Measurements from ENCODE around the gene TFB1M. TPM values are rescaled to one million over a fixed set of nuclear protein-coding genes. Genes with fewer than 3 reads are reported as not detected.

Gene TFB1M
- total RNA-seq, 2 experiments from 2014 or later, result 48.5 to 54.9 TPM

- H3K36me3 Mint-ChIP-seq, result peaks cover 9% of the 10 kb centered on the region
Observed at GRCh38 chr6:155252581-155252980, 61.7 kb downstream of the TFB1M start.

DNA sequence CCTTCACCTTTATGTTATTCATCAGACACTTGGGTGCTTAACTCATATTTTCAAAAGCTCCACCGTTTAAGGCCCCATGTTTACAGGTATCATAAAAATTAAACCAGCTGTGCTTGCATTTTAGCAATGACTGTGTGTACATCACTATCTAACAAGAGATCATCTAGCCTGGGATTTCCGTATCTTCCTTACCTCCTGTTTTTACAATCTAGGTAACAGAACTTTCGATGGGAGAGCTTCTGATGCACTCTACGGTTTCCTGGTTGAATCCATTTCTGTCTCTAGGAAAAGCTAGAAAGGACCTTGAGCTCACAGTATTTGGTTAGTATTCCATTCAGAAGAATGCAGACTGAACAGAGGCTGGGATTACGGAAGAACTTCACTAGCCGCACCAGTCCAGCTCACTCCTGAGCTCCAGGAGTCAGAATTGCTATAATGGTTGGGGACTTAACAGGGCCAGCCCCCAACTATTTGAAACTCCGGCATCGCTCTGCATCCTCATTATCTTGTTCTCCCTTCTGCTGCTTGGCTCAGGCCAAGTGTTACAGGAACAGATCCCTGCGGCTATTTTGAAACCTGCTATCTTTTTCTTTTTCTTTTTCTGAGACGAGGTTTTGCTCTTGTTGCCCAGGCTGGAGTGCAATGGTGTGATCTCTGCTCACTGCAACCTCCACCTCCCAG lies 63.4 kb downstream of the TFB1M start:
- peaks cover 9% of the 10 kb centered on the region for H3K36me3 Mint-ChIP-seq
- no peak overlapping the region for H3K27ac Mint-ChIP-seq
- H3K27me3 Mint-ChIP-seq, result no peaks in the 10 kb centered on the region

More at GRCh38 chr6:155252581-155252980, 61.7 kb downstream of the TFB1M start:
- Mint-ChIP-seq H3K27ac (no peak overlapping the region), H3K4me3 (no peak overlapping the region), H3K9me3 (no peaks in the 10 kb centered on the region), H3K4me1 (peaks cover 5% of the 10 kb centered on the region), H3K27me3 (no peaks in the 10 kb centered on the region)
- DNase-seq, result no peak

GRCh38 chr6:155248008-155249001 lies 66.0 kb downstream of the TFB1M start:
- Mint-ChIP-seq H3K9me3 (no peaks in the 10 kb centered on the region), H3K27me3 (no peaks in the 10 kb centered on the region), H3K36me3 (peaks cover 9% of the 10 kb centered on the region), H3K4me1 (no peaks in the 10 kb centered on the region), H3K4me3 (no peak overlapping the region), H3K27ac (no peak overlapping the region)
- no peak for DNase-seq

More for the DNA sequence above, 63.4 kb downstream of the TFB1M start:
- Mint-ChIP-seq H3K4me3 (no peak overlapping the region), H3K4me1 (peaks cover 5% of the 10 kb centered on the region), H3K9me3 (no peaks in the 10 kb centered on the region)
- no peak for DNase-seq

- no peaks in the 10 kb centered on the region for H3K9me3 Mint-ChIP-seq
- H3K36me3 Mint-ChIP-seq, result peaks cover 9% of the 10 kb centered on the region
- DNase-seq, result no peak
- no peak overlapping the region for H3K4me3 Mint-ChIP-seq
- H3K4me1 Mint-ChIP-seq, result no peaks in the 10 kb centered on the region
- H3K27ac Mint-ChIP-seq, result no peak overlapping the region
- no peaks in the 10 kb centered on the region for H3K27me3 Mint-ChIP-seq
Observed at GRCh38 chr6:155247618-155248007, 66.7 kb downstream of the TFB1M start.

- DNase-seq, result no peak
- H3K27me3 Mint-ChIP-seq, result no peaks in the 10 kb centered on the region
- H3K4me3 Mint-ChIP-seq, result no peak overlapping the region
- H3K27ac Mint-ChIP-seq, result no peak overlapping the region
- peaks cover 9% of the 10 kb centered on the region for H3K36me3 Mint-ChIP-seq
- H3K9me3 Mint-ChIP-seq, result no peaks in the 10 kb centered on the region
- H3K4me1 Mint-ChIP-seq, result no peaks in the 10 kb centered on the region
Observed at GRCh38 chr6:155246825-155247224, 67.5 kb downstream of the TFB1M start.

GRCh38 chr6:155245831-155246230 lies 68.5 kb downstream of the TFB1M start:
- Mint-ChIP-seq H3K9me3 (no peaks in the 10 kb centered on the region), H3K36me3 (peaks cover 9% of the 10 kb centered on the region), H3K4me3 (no peak overlapping the region), H3K27me3 (no peaks in the 10 kb centered on the region), H3K4me1 (no peaks in the 10 kb centered on the region), H3K27ac (no peak overlapping the region)
- no peak for DNase-seq

GRCh38 chr6:155245193-155245592 lies 69.1 kb downstream of the TFB1M start:
- H3K9me3 Mint-ChIP-seq, result no peaks in the 10 kb centered on the region
- no peak for DNase-seq
- peaks cover 9% of the 10 kb centered on the region for H3K36me3 Mint-ChIP-seq
- no peaks in the 10 kb centered on the region for H3K27me3 Mint-ChIP-seq
- no peak overlapping the region for H3K4me3 Mint-ChIP-seq
- no peak overlapping the region for H3K27ac Mint-ChIP-seq
- no peaks in the 10 kb centered on the region for H3K4me1 Mint-ChIP-seq

DNA sequence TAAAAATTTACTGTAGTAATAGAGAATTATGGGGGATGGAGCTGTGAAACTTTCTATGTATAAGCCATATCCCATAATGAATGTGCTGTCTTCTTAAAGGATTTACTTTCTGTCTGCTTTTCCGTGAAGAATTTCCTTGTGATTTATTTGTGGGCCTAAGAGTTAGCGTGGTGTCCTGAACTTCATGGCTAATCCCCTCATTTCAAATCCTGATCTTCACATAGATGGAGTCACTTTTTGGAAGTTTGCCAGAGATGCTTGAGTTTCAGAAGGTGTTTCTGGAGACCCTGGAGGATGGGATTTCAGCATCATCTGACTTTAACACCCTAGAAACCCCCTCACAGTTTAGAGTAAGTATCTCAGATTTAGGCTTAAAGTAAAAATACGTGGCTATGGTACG lies 69.8 kb downstream of the TFB1M start:
- Mint-ChIP-seq H3K9me3 (no peaks in the 10 kb centered on the region), H3K4me3 (no peak overlapping the region), H3K4me1 (no peaks in the 10 kb centered on the region), H3K27me3 (no peaks in the 10 kb centered on the region), H3K36me3 (peaks cover 9% of the 10 kb centered on the region), H3K27ac (no peak overlapping the region)
- no peak for DNase-seq

- H3K4me3 Mint-ChIP-seq, result no peak overlapping the region
- H3K36me3 Mint-ChIP-seq, result no peaks in the 10 kb centered on the region
- H3K27me3 Mint-ChIP-seq, result no peaks in the 10 kb centered on the region
- H3K9me3 Mint-ChIP-seq, result peaks cover 5% of the 10 kb centered on the region
- no peak overlapping the region for H3K27ac Mint-ChIP-seq
- no peak for DNase-seq
- H3K4me1 Mint-ChIP-seq, result no peaks in the 10 kb centered on the region
Observed at GRCh38 chr6:155241966-155242365, 72.3 kb downstream of the TFB1M start.

DNA sequence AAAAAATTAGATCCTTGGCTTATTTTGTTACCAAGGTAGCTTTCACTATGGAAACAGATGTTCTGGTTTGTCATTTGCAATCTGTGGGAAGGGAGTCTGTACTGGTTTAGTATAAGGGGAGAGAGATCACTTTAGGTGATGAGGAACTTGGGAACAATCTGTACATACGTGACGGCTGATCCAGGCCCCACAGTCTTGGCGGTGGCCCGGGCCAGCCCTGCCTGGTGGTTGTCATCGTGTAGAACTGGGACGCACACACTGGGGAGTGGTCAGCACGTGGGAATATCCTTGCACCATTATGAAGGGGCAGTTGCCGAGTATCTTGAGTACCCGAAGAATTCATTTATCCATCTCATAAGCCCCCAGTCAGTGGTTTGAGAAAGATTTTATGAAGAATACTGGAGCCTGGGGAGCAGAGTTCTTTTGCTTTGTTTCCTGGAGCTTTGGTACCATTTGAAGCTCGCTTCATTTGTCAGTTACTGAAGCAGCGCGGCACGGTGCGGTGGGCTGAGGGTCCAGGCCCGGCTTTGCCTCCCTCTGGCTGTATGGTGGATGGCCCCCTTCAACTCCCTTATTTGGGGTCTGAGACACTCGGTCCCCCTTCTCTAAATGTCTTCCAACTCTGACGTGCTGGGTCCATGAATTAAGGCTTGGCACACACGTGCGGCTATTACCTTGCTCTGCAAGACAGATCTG lies 73.2 kb downstream of the TFB1M start:
- Mint-ChIP-seq H3K4me1 (no peaks in the 10 kb centered on the region), H3K4me3 (no peak overlapping the region), H3K36me3 (no peaks in the 10 kb centered on the region), H3K9me3 (peaks cover 5% of the 10 kb centered on the region), H3K27me3 (no peaks in the 10 kb centered on the region), H3K27ac (no peak overlapping the region)
- no peak for DNase-seq

GRCh38 chr6:155237613-155238012 lies 76.7 kb downstream of the TFB1M start:
- Mint-ChIP-seq H3K27ac (no peak overlapping the region), H3K9me3 (peaks cover 5% of the 10 kb centered on the region), H3K27me3 (no peaks in the 10 kb centered on the region), H3K4me3 (no peak overlapping the region), H3K4me1 (no peaks in the 10 kb centered on the region), H3K36me3 (no peaks in the 10 kb centered on the region)
- no peak for DNase-seq

DNA sequence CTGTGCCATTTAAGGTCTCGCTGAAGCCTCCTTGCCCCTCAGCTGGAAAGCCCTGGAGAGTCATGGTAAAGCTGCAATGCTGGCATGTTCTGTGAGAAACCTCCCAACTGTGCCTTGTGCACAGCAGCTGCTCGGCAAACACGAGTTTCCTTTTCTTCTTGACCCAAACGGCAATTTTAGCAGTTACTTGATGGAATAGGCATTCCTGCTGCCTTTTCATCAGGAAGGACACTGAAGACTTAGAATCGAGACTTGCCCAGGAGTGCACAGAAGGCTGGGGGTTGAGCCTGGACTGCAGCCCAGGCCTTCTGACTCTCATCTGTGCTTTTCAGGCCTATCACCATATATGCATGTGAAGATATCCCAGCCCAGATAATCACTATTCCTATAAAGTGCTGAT lies 79.2 kb downstream of the TFB1M start:
- H3K9me3 Mint-ChIP-seq, result peaks cover 7% of the 10 kb centered on the region
- no peaks in the 10 kb centered on the region for H3K4me1 Mint-ChIP-seq
- peaks cover 7% of the 10 kb centered on the region for H3K27me3 Mint-ChIP-seq
- DNase-seq, result no peak
- H3K4me3 Mint-ChIP-seq, result no peak overlapping the region
- H3K36me3 Mint-ChIP-seq, result peaks cover 2% of the 10 kb centered on the region
- H3K27ac Mint-ChIP-seq, result no peak overlapping the region

GRCh38 chr6:155234687-155235086 lies 79.6 kb downstream of the TFB1M start:
- H3K27me3 Mint-ChIP-seq, result peaks cover 7% of the 10 kb centered on the region
- peaks cover 4% of the 10 kb centered on the region for H3K36me3 Mint-ChIP-seq
- no peak overlapping the region for H3K27ac Mint-ChIP-seq
- peaks cover 8% of the 10 kb centered on the region for H3K9me3 Mint-ChIP-seq
- DNase-seq, result no peak
- H3K4me3 Mint-ChIP-seq, result no peak overlapping the region
- no peaks in the 10 kb centered on the region for H3K4me1 Mint-ChIP-seq

- H3K36me3 Mint-ChIP-seq, result peaks cover 4% of the 10 kb centered on the region
- no peaks in the 10 kb centered on the region for H3K4me1 Mint-ChIP-seq
- H3K27me3 Mint-ChIP-seq, result peaks cover 7% of the 10 kb centered on the region
- no peak overlapping the region for H3K27ac Mint-ChIP-seq
- H3K4me3 Mint-ChIP-seq, result no peak overlapping the region
- H3K9me3 Mint-ChIP-seq, result peaks cover 8% of the 10 kb centered on the region
- DNase-seq, result no peak
Observed at GRCh38 chr6:155234167-155234566, 80.1 kb downstream of the TFB1M start.

GRCh38 chr6:155232848-155233247 lies 81.4 kb downstream of the TFB1M start:
- Mint-ChIP-seq H3K4me1 (no peaks in the 10 kb centered on the region), H3K27ac (no peak overlapping the region), H3K4me3 (no peak overlapping the region), H3K27me3 (peaks cover 12% of the 10 kb centered on the region), H3K9me3 (peaks cover 5% of the 10 kb centered on the region), H3K36me3 (peaks cover 5% of the 10 kb centered on the region)
- DNase-seq, result no peak
